Esophagus squamous epithelium (tissue), 4 donors: Measurements from ENCODE around the gene ASIC1.

Experiments used
- POLR2A ChIP-seq, 4 donors: fragments of 450-650 bp; IDR thresholded peaks; one replicate each; pipeline ENCODE4 v1.6.1; 2017; ENCODE audit warnings: antibody characterized with exemption in 4 of 4, mild to moderate bottlenecking in 4 of 4, moderate library complexity in 3 of 4
- TF ChIP-seq, protein P1 (sequence below), 6 experiments: fragments of 450-650 bp in 4 of 6; fragments of 200-600 bp in 2 of 6; sonication (generic) in 2 of 6; IDR thresholded peaks; one replicate each; pipeline ENCODE4 v1.5.1; 2016 to 2019; ENCODE audit warnings: antibody characterized with exemption in 6 of 6, mild to moderate bottlenecking in 4 of 6, moderate library complexity in 4 of 6

- TF ChIP-seq, protein P1, sequence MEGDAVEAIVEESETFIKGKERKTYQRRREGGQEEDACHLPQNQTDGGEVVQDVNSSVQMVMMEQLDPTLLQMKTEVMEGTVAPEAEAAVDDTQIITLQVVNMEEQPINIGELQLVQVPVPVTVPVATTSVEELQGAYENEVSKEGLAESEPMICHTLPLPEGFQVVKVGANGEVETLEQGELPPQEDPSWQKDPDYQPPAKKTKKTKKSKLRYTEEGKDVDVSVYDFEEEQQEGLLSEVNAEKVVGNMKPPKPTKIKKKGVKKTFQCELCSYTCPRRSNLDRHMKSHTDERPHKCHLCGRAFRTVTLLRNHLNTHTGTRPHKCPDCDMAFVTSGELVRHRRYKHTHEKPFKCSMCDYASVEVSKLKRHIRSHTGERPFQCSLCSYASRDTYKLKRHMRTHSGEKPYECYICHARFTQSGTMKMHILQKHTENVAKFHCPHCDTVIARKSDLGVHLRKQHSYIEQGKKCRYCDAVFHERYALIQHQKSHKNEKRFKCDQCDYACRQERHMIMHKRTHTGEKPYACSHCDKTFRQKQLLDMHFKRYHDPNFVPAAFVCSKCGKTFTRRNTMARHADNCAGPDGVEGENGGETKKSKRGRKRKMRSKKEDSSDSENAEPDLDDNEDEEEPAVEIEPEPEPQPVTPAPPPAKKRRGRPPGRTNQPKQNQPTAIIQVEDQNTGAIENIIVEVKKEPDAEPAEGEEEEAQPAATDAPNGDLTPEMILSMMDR (IDR thresholded peaks at IDR 0.05) = no peak
- no peak for TF ChIP-seq POLR2A (IDR thresholded peaks at IDR 0.05)
Observed at GRCh38 chr12:50043308-50043707, 14.1 kb upstream of the ASIC1 start.
